HTR-8/SVneo (cell line): ENCODE data around the gene ZNF772.

ENCODE experiments used
- DNase-seq: peaks from one replicate; pipeline ENCODE4 v3.0.0; 2011; ENCODE audit warnings: low spot score, mixed read lengths; ENCODE audit not compliant: insufficient read length
- FAIRE-seq: peaks from 2 replicates; lab custom pipeline; 2011; peaks lifted over from hg19 to GRCh38; lab: Jason Lieb, UNC

The ZNF772 gene

GRCh38 chr19:57436417-57436816 lies 40.9 kb downstream of the ZNF772 start:
- FAIRE-seq (no peak), DNase-seq (no peak)

- peak; percentile 97 for DNase-seq
- peak; percentile 98 for FAIRE-seq
These were observed 42.0 kb downstream of the ZNF772 start, which contains the start of gene ZNF749 for GRCh38 chr19:57435062-57435978. Gene ZNF749 (plus strand): TSS chr19:57435325. CDS start chr19:57435579, 254 bp downstream.

DNA sequence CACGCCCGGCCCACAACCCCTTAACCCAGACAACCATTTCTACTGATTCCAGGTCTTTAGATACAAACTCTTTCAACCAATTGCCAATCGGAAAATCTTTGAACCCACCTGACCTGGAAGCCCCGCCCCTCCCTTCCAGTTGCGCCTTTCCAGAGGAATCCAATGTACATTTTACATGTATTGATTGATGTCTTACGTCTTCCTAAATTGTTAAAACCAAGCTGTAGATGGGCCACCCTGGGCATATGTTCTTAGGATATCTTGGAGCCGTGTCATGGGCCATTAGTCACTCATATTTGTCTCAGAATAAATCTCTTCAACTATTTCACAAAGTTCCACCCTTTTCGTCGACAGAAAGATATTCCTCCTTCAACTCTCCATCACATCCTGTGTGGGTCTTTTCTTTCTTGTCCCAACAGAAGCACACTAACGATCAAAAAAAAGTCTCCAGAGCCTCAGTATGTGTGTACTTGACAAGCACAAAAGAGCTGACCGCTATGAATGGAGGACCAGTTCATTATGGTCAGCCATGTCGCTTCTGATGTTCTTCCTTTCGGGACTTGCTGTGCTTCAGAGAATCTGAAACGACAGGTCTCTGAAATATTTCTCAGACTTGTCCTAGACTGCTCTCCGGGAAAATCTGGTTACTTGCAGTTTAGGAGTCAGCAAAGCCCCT lies 42.8 kb downstream of the ZNF772 start:
- FAIRE-seq (no peak), DNase-seq (peak; percentile 20)

- DNase-seq (no peak), FAIRE-seq (no peak)
These were observed 56.3 kb downstream of the ZNF772 start for GRCh38 chr19:57421037-57421436.

- no peak for DNase-seq
- peak; percentile 20 for FAIRE-seq
These were observed 57.9 kb downstream of the ZNF772 start for GRCh38 chr19:57419439-57419838.
